GM18508 (cell line): ENCODE results near the gene LRMDA.

ENCODE experiments used
- ATAC-seq: cut with Tn5 transposase; IDR thresholded peaks from one replicate; pipeline ENCODE4 v1.9.1; 2021; ENCODE audit warnings: moderate number of reproducible peaks; ENCODE audit not compliant: insufficient read depth, unreplicated experiment

Gene LRMDA

GRCh38 chr10:76352300-76352699 is 920.9 kb downstream of the LRMDA start:
- ATAC-seq: no peak

GRCh38 chr10:76353237-76353851 is 921.9 kb downstream of the LRMDA start:
- no peak for ATAC-seq

- ATAC-seq: no peak
Observed at GRCh38 chr10:76354212-76354738, 922.9 kb downstream of the LRMDA start.

GRCh38 chr10:76354921-76355320 is 923.5 kb downstream of the LRMDA start:
- no peak for ATAC-seq

- ATAC-seq: no peak
Observed at GRCh38 chr10:76356557-76356956, 925.1 kb downstream of the LRMDA start.

GRCh38 chr10:76357726-76358415 is 926.4 kb downstream of the LRMDA start:
- ATAC-seq: no peak

GRCh38 chr10:76358743-76359395 is 927.4 kb downstream of the LRMDA start:
- no peak for ATAC-seq

- ATAC-seq: no peak
Observed at GRCh38 chr10:76375761-76376160, 944.3 kb downstream of the LRMDA start.

GRCh38 chr10:76382381-76382851 is 951.0 kb downstream of the LRMDA start:
- no peak for ATAC-seq

- no peak for ATAC-seq
Observed at GRCh38 chr10:76388321-76389023, 957.0 kb downstream of the LRMDA start.

GRCh38 chr10:76393875-76394706 is 962.7 kb downstream of the LRMDA start:
- no peak for ATAC-seq

GRCh38 chr10:76394707-76395042 is 963.3 kb downstream of the LRMDA start:
- no peak for ATAC-seq

GRCh38 chr10:76395251-76395650 is 963.8 kb downstream of the LRMDA start:
- no peak for ATAC-seq

GRCh38 chr10:76396134-76396533 is 964.7 kb downstream of the LRMDA start:
- ATAC-seq: no peak

GRCh38 chr10:76397181-76398042 is 966.0 kb downstream of the LRMDA start:
- ATAC-seq: no peak

- no peak for ATAC-seq
Observed at GRCh38 chr10:76398043-76398710, 966.8 kb downstream of the LRMDA start.

- ATAC-seq: no peak
Observed at GRCh38 chr10:76399226-76399625, 967.8 kb downstream of the LRMDA start.

GRCh38 chr10:76401006-76401405 is 969.6 kb downstream of the LRMDA start:
- no peak for ATAC-seq
